ENCODE data around the gene PNPLA2. TPM values are rescaled to one million over a fixed set of nuclear protein-coding genes. Genes with fewer than 3 reads are reported as not detected.

The PNPLA2 gene
- total RNA-seq, 2 experiments from 2014 or later: 19.8 to 41.2 TPM

DNA sequence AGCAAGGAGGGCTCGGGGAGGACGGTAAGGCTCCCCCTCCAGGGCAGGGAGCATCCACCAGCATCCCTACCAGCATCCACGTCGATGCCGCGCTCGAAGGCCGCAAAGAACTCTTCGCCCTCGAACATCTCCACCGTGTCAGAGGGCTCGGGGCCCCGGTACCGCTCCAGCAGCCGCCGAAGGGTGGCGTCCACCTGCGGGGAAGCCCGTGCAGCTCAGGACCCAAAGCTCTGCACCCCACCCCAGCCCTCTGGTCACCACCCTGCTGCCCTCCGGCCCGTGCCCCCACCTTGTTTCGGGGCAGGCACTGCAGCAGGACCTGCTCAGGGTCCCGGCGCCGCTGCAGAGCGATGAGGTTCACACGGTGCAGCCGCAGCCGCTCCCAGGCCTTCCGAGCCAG is 18.2 kb upstream of the PNPLA2 start:
- Histone ChIP-seq H3K36me3 (ENCODE audit: insufficient read depth, low read length) (peaks cover 30% of the 10 kb centered on the region; the same call in 1 of the 2 replicates), H3K79me2 (ENCODE audit: insufficient read depth, low read depth, low read length) (peaks cover 8% of the 10 kb centered on the region; the same call in 1 of the 2 replicates), H3K27ac (ENCODE audit: low read depth, low read length, poor library complexity, severe bottlenecking) (no peak overlapping the region), H3K9me2 (ENCODE audit: insufficient read depth, low read length) (no peaks in the 10 kb centered on the region), H3K4me3 (ENCODE audit: low read depth, low read length, poor library complexity, severe bottlenecking) (no peak overlapping the region), H4K20me1 (ENCODE audit: insufficient read depth, low read length) (no peaks in the 10 kb centered on the region), H3K4me1 (ENCODE audit: insufficient read depth, low read length, poor library complexity, severe bottlenecking) (peaks cover 29% of the 10 kb centered on the region), H2AFZ (ENCODE audit: low read length) (no peak overlapping the region), H3K4me2 (ENCODE audit: low read length) (no peak overlapping the region), H3K9me3 (ENCODE audit: low read length) (no peaks in the 10 kb centered on the region)
- no peak for DNase-seq (ENCODE audit: low spot score)
- POLR2A ChIA-PET: interaction anchor here (0.6 kb wide), 1 partner anchor 9 kb away, joined by 6 read pairs; no protein-coding TSS in a partner anchor
- TF ChIP-seq EZH2phosphoT487 (IDR thresholded peaks at IDR 0.05; ENCODE audit: borderline replicate concordance, low read depth, low read length): no peak
- TF ChIP-seq, protein P1, sequence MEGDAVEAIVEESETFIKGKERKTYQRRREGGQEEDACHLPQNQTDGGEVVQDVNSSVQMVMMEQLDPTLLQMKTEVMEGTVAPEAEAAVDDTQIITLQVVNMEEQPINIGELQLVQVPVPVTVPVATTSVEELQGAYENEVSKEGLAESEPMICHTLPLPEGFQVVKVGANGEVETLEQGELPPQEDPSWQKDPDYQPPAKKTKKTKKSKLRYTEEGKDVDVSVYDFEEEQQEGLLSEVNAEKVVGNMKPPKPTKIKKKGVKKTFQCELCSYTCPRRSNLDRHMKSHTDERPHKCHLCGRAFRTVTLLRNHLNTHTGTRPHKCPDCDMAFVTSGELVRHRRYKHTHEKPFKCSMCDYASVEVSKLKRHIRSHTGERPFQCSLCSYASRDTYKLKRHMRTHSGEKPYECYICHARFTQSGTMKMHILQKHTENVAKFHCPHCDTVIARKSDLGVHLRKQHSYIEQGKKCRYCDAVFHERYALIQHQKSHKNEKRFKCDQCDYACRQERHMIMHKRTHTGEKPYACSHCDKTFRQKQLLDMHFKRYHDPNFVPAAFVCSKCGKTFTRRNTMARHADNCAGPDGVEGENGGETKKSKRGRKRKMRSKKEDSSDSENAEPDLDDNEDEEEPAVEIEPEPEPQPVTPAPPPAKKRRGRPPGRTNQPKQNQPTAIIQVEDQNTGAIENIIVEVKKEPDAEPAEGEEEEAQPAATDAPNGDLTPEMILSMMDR (conservative IDR thresholded peaks at IDR 0.05; ENCODE audit: low read length): no peak
- CTCF ChIA-PET (ENCODE audit: unreplicated experiment): no interaction called here
- intact Hi-C loops (cut with micrococcal nuclease; ENCODE audit: unreplicated experiment): no loop called here
- no TSS peak for BruUV-seq (replicated peaks)

DNA sequence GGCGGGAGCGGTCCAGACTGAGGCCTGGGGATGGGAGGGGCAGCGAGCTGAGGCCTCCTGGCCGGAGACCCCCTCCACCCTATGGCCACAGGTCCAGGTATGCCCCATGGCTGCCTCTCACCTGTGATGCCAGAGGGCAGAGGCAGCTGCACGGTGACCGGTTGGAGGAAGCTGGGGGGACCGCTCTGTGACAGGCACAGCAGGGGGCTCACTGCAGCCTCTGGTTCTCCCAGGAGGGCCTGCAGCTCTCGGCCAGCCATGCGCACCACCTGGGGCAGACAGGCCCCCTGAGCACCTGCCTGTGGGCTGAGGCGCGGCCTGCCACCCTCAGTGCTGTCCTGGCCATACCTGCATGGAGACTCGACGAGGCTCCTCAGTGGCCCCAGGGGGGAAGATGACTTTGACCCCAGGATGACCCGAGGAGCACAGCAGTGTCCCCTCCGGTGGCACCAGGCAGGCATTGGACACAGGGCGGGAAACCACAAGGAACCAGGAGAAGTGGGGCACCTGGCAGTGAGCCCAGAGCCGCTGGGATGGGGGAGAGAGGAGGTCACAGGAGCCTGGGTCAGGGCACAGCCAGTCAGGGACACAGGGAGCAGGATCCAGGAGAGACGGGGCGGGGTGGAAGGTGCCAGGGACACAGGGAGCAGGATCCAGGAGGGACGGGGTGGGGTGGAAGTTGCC is 17.5 kb upstream of the PNPLA2 start:
- ChIA-PET POLR2A (no interaction called here), CTCF (ENCODE audit: unreplicated experiment) (no interaction called here)
- Histone ChIP-seq H3K27ac (ENCODE audit: low read depth, low read length, poor library complexity, severe bottlenecking) (no peak overlapping the region), H3K4me2 (ENCODE audit: low read length) (no peak overlapping the region), H3K79me2 (ENCODE audit: insufficient read depth, low read depth, low read length) (peaks cover 8% of the 10 kb centered on the region; the same call in 1 of the 2 replicates), H3K4me1 (ENCODE audit: insufficient read depth, low read length, poor library complexity, severe bottlenecking) (peaks cover 37% of the 10 kb centered on the region), H4K20me1 (ENCODE audit: insufficient read depth, low read length) (no peaks in the 10 kb centered on the region), H2AFZ (ENCODE audit: low read length) (no peak overlapping the region), H3K9me3 (ENCODE audit: low read length) (no peaks in the 10 kb centered on the region), H3K4me3 (ENCODE audit: low read depth, low read length, poor library complexity, severe bottlenecking) (no peak overlapping the region), H3K9me2 (ENCODE audit: insufficient read depth, low read length) (no peaks in the 10 kb centered on the region), H3K36me3 (ENCODE audit: insufficient read depth, low read length) (peaks cover 30% of the 10 kb centered on the region; the same call in 1 of the 2 replicates)
- no peak for DNase-seq (ENCODE audit: low spot score)
- intact Hi-C loops (cut with micrococcal nuclease; ENCODE audit: unreplicated experiment): no loop called here
- no peak for TF ChIP-seq EZH2phosphoT487 (IDR thresholded peaks at IDR 0.05; ENCODE audit: borderline replicate concordance, low read depth, low read length)
- TF ChIP-seq, protein P1 (conservative IDR thresholded peaks at IDR 0.05; ENCODE audit: low read length): no peak
- BruUV-seq (replicated peaks): no TSS peak

DNA sequence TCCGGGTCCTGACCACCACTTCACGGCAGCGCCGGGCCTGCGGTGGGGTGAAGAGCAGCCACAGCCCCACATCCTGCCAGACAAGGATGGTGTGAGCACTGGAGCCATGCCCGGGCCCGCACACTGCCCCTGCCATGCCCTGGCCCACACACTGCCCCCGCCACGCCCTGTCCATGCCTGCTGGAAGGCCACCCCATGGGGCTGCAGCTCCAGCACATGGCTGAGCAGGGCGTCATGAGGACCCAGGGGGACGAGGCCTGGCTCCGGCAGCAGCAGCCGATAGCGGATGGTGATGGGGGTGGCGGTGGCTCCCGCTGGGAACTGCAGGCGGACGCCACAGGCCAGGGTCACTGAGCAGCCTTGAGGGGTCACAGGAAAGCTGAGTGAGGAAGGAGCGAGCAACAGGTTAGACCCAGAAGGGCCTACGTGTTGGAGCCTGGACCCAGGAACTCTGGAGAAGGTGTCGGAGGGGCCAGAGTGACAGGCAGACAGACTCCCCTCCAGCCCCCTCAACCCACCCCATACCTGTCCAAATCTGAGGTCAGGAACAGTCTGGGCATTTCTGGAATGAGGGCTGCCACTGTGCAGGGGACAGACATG is 16.6 kb upstream of the PNPLA2 start:
- no peaks in the 10 kb centered on the region; the same call in 1 of the 2 replicates for H3K79me2 ChIP-seq (ENCODE audit: insufficient read depth, low read depth, low read length)
- no peak overlapping the region for H2AFZ ChIP-seq (ENCODE audit: low read length)
- H4K20me1 ChIP-seq (ENCODE audit: insufficient read depth, low read length): no peaks in the 10 kb centered on the region
- H3K9me3 ChIP-seq (ENCODE audit: low read length): no peaks in the 10 kb centered on the region
- DNase-seq (ENCODE audit: low spot score): no peak
- POLR2A ChIA-PET: no interaction called here
- H3K4me2 ChIP-seq (ENCODE audit: low read length): no peak overlapping the region
- no TSS peak for BruUV-seq (replicated peaks)
- TF ChIP-seq, protein P1 (conservative IDR thresholded peaks at IDR 0.05; ENCODE audit: low read length): no peak
- TF ChIP-seq EZH2phosphoT487 (IDR thresholded peaks at IDR 0.05; ENCODE audit: borderline replicate concordance, low read depth, low read length): no peak
- CTCF ChIA-PET (ENCODE audit: unreplicated experiment): no interaction called here
- H3K4me3 ChIP-seq (ENCODE audit: low read depth, low read length, poor library complexity, severe bottlenecking): no peak overlapping the region
- intact Hi-C loops (cut with micrococcal nuclease; ENCODE audit: unreplicated experiment): no loop called here
- H3K27ac ChIP-seq (ENCODE audit: low read depth, low read length, poor library complexity, severe bottlenecking): no peak overlapping the region
- H3K9me2 ChIP-seq (ENCODE audit: insufficient read depth, low read length): no peaks in the 10 kb centered on the region
- peaks cover 30% of the 10 kb centered on the region; the same call in 1 of the 2 replicates for H3K36me3 ChIP-seq (ENCODE audit: insufficient read depth, low read length)
- peaks cover 30% of the 10 kb centered on the region for H3K4me1 ChIP-seq (ENCODE audit: insufficient read depth, low read length, poor library complexity, severe bottlenecking)
